Panc1 (cell line): ENCODE measurements around the gene ZCCHC24. TPM values are rescaled to one million over a fixed set of nuclear protein-coding genes. Genes with fewer than 3 reads are reported as not detected.

Experiments
- ATAC-seq: fragments of 200-7000 bp; cut with Tn5 transposase; 2 replicates; pipeline ENCODE4 v1.9.1; 2020; ENCODE audit warnings: mild to moderate bottlenecking, moderate library complexity
- BruUV-seq: library from RNA; stranded (reverse); fragments of 400-500 nt; replicated peaks from 2 replicates; lab custom pipeline; 2021; lab: Mats Ljungman, UMichigan
- CTCF ChIA-PET: fragments of 300-600 bp; sonication (Branson Sonifier 250); formaldehyde crosslinking; loops from one replicate; lab custom pipeline; 2022; ENCODE audit warnings: antibody characterized with exemption; lab: Charles Lee
- POLR2A ChIA-PET: fragments of 300-600 bp; sonication (Branson Sonifier 250); formaldehyde crosslinking; loops from one replicate; lab custom pipeline; 2022; ENCODE audit warnings: antibody characterized with exemption; lab: Charles Lee
- DNase-seq: peaks from one replicate; pipeline ENCODE4 v3.0.0-alpha.2; 2010; ENCODE audit warnings: low read depth, low spot score
- H3K27ac ChIP-seq: 2 replicates; pipeline ENCODE4 v1.5.1; 2011; ENCODE audit warnings: mild to moderate bottlenecking, low read length, inconsistent platforms
- H3K27me3 ChIP-seq: fragments of 200-500 bp; sonication (Bioruptor generic); 2 replicates; pipeline ENCODE4 v1.6.0; 2014; ENCODE audit warnings: low read length, inconsistent platforms; ENCODE audit not compliant: control insufficient read depth, insufficient read depth
- H3K36me3 ChIP-seq: fragments of 200-500 bp; sonication (Bioruptor generic); 2 replicates; pipeline ENCODE4 v1.5.1; 2014; ENCODE audit warnings: inconsistent platforms, mild to moderate bottlenecking, low read length, moderate library complexity; ENCODE audit not compliant: control insufficient read depth, insufficient read depth
- H3K4me1 ChIP-seq: 2 replicates; pipeline ENCODE4 v1.5.1; 2011; ENCODE audit warnings: inconsistent platforms, mild to moderate bottlenecking, low read length, moderate library complexity; ENCODE audit not compliant: control insufficient read depth, insufficient read depth
- H3K4me3 ChIP-seq, 2 experiments: 2 replicates each; pipeline ENCODE4 v1.5.1; 2011 to 2012; ENCODE audit warnings: low read depth in 2 of 2, low read length in 2 of 2, mild to moderate bottlenecking in 2 of 2, inconsistent platforms in 1 of 2, moderate library complexity in 1 of 2
- H3K9me3 ChIP-seq: fragments of 200-500 bp; sonication (Bioruptor generic); 2 replicates; pipeline ENCODE4 v1.5.1; 2014; ENCODE audit warnings: low read depth, mild to moderate bottlenecking, inconsistent platforms, low read length, moderate library complexity; ENCODE audit not compliant: control insufficient read depth, insufficient read depth
- POLR2AphosphoS5 ChIP-seq: IDR thresholded peaks from 2 replicates; pipeline ENCODE4 v1.6.1; 2012; ENCODE audit warnings: mild to moderate bottlenecking, low read depth, low read length, moderate library complexity
- REST ChIP-seq, 2 experiments: IDR thresholded peaks; 2 replicates each; pipeline ENCODE4 v1.6.1; 2011 to 2012; ENCODE audit warnings: low read depth in 2 of 2, control low read depth in 1 of 2, low read length in 1 of 2, mild to moderate bottlenecking in 1 of 2, moderate library complexity in 1 of 2; ENCODE audit not compliant: insufficient read depth in 1 of 2
- SIN3A ChIP-seq: IDR thresholded peaks from 2 replicates; pipeline ENCODE4 v1.6.1; 2012; ENCODE audit warnings: low read depth, mild to moderate bottlenecking, low read length, moderate library complexity, borderline replicate concordance; ENCODE audit not compliant: insufficient read depth
- TCF7L2 ChIP-seq: IDR thresholded peaks from 2 replicates; pipeline ENCODE4 v1.6.1; 2011; ENCODE audit warnings: mild to moderate bottlenecking, low read depth, low read length, inconsistent platforms
- in situ Hi-C: cut with HindIII; loops from 2 replicates; pipeline ENCODE4 v1.10.0; 2016; ENCODE audit warnings: low sequenced_read_pairs, low pct_unique_long_range_greater_than_20kb
- intact Hi-C: fragments of 100-400 bp; cut with micrococcal nuclease; formaldehyde crosslinking; loops from one replicate; pipeline ENCODE4 v1.10.0; 2022; ENCODE audit not compliant: unreplicated experiment
- total RNA-seq: library from RNA; stranded (reverse); gene quantifications from one replicate; pipeline ENCODE4 v1.2.1, GENCODE V29; 2021; ENCODE audit not compliant: unreplicated experiment
- TF ChIP-seq, protein P1 (sequence below): fragments of 450-650 bp; IDR thresholded peaks from 2 replicates; pipeline ENCODE4 v1.5.1; 2017; ENCODE audit warnings: mild to moderate bottlenecking

The ZCCHC24 gene
- total RNA-seq, 1 experiment from 2014 or later, result 7.8 TPM

DNA sequence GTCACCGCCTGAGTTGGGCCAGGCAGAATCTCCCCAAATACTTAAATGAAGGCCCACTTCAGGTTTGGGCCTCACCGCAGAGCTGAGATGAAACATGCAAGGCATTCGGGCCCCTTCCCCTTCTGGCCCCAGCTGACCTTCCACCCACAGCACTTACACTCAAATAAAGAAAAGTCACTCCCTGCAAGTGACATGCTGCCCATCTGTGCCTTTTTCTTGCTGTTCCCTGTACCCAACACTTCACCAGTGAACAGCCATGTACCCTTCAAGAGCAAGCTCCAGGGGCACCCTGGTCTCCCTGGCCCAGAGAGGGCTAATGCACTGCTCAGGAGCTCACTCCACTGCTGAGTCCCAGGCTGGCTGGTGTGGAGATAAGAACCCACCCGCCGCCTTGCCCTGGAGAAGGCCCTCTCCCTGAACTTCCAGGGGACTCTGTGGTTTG is 40.7 kb downstream of the ZCCHC24 start:
- Histone ChIP-seq H3K9me3 (no peaks in the 10 kb centered on the region), H3K4me3 (no peak overlapping the region), H3K4me1 (peaks cover 6% of the 10 kb centered on the region; the same call in 1 of the 2 replicates), H3K36me3 (no peaks in the 10 kb centered on the region), H3K27me3 (no peaks in the 10 kb centered on the region), H3K27ac (no peak overlapping the region)
- ATAC-seq, result no peak
- no peak for TF ChIP-seq TCF7L2
- TF ChIP-seq SIN3A, result no peak
- TF ChIP-seq, protein P1, sequence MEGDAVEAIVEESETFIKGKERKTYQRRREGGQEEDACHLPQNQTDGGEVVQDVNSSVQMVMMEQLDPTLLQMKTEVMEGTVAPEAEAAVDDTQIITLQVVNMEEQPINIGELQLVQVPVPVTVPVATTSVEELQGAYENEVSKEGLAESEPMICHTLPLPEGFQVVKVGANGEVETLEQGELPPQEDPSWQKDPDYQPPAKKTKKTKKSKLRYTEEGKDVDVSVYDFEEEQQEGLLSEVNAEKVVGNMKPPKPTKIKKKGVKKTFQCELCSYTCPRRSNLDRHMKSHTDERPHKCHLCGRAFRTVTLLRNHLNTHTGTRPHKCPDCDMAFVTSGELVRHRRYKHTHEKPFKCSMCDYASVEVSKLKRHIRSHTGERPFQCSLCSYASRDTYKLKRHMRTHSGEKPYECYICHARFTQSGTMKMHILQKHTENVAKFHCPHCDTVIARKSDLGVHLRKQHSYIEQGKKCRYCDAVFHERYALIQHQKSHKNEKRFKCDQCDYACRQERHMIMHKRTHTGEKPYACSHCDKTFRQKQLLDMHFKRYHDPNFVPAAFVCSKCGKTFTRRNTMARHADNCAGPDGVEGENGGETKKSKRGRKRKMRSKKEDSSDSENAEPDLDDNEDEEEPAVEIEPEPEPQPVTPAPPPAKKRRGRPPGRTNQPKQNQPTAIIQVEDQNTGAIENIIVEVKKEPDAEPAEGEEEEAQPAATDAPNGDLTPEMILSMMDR, result no peak
- no peak for TF ChIP-seq POLR2AphosphoS5
- no peak for TF ChIP-seq REST (IDR thresholded peaks at IDR 0.05; ENCODE audit: insufficient read depth in 1 of 2, low read depth in 2 of 2, low read length in 1 of 2)
- DNase-seq, result no peak
- ChIA-PET CTCF (interaction anchor here (0.9 kb wide), 1 partner anchor 83 kb away, joined by 3 read pairs; no protein-coding TSS in a partner anchor), POLR2A (no interaction called here)
- in situ Hi-C loops, result no loop called here
- BruUV-seq, result no TSS peak
- intact Hi-C loops, result no loop called here

GRCh38 chr10:79404231-79404609 is 41.2 kb downstream of the ZCCHC24 start:
- Histone ChIP-seq H3K36me3 (no peaks in the 10 kb centered on the region), H3K27ac (no peak overlapping the region), H3K27me3 (no peaks in the 10 kb centered on the region), H3K4me3 (no peak overlapping the region), H3K9me3 (no peaks in the 10 kb centered on the region), H3K4me1 (peaks cover 7% of the 10 kb centered on the region)
- ChIA-PET POLR2A (no interaction called here), CTCF (interaction anchor here (0.9 kb wide), 1 partner anchor 84 kb away, joined by 3 read pairs; no protein-coding TSS in a partner anchor)
- no peak for DNase-seq
- no TSS peak for BruUV-seq
- TF ChIP-seq REST (IDR thresholded peaks at IDR 0.05; ENCODE audit: insufficient read depth in 1 of 2, low read depth in 2 of 2, low read length in 1 of 2) (no peak), SIN3A (no peak), TCF7L2 (no peak), POLR2AphosphoS5 (no peak)
- TF ChIP-seq, protein P1, result no peak
- no peak for ATAC-seq
- in situ Hi-C loops, result no loop called here
- intact Hi-C loops, result no loop called here
